ENCODE data around the gene SLC2A13. TPM values are rescaled to one million over a fixed set of nuclear protein-coding genes. Genes with fewer than 3 reads are reported as not detected.

Gene SLC2A13
- total and polyA plus RNA-seq, 8 donors = 0.93 to 87.5 (median 4.0) TPM

- TF ChIP-seq POLR2A (IDR thresholded peaks at IDR 0.05) (no peak), CTCF (IDR thresholded peaks at IDR 0.05) (no peak), POLR2AphosphoS5 (IDR thresholded peaks at IDR 0.05) (no peak), EP300 (IDR thresholded peaks at IDR 0.05) (no peak)
- DNase-seq = no peak
- Histone ChIP-seq H3K27me3 (no peaks in the 10 kb centered on the region), H3K9me3 (peaks cover 0 to 5% (median 1%) of the 10 kb centered on the region in 4 donors), H3K27ac (no peak overlapping the region), H3K4me1 (no peaks in the 10 kb centered on the region), H3K4me3 (no peak overlapping the region), H3K36me3 (no peaks in the 10 kb centered on the region)
- WGBS, 5 donors = 39 to 62% (median 53%) methylated on average over 2 of the region's 2 CpGs
- intact Hi-C loops (cut with DNase I; ENCODE audit: low total_unique reads) = no loop called here
These were observed 300.2 kb downstream of the SLC2A13 start for GRCh38 chr12:39805651-39806050.

GRCh38 chr12:39804898-39805297 is 301.0 kb downstream of the SLC2A13 start:
- Histone ChIP-seq H3K36me3 (no peaks in the 10 kb centered on the region), H3K4me3 (no peak overlapping the region), H3K27me3 (no peaks in the 10 kb centered on the region), H3K27ac (no peak overlapping the region), H3K9me3 (peaks cover 0 to 2% (median 0%) of the 10 kb centered on the region in 4 donors), H3K4me1 (no peaks in the 10 kb centered on the region)
- no peak for DNase-seq
- WGBS, 5 donors = 58 to 62% (median 59%) methylated on average over 4 of the region's 4 CpGs
- no peak for TF ChIP-seq CTCF (IDR thresholded peaks at IDR 0.05)
- no peak for TF ChIP-seq EP300 (IDR thresholded peaks at IDR 0.05)
- TF ChIP-seq POLR2AphosphoS5 (IDR thresholded peaks at IDR 0.05) = no peak
- no peak for TF ChIP-seq POLR2A (IDR thresholded peaks at IDR 0.05)
- intact Hi-C loops (cut with DNase I; ENCODE audit: low total_unique reads) = no loop called here

- TF ChIP-seq EP300 (IDR thresholded peaks at IDR 0.05) = no peak
- TF ChIP-seq POLR2AphosphoS5 (IDR thresholded peaks at IDR 0.05) = no peak
- TF ChIP-seq POLR2A (IDR thresholded peaks at IDR 0.05) = no peak
- TF ChIP-seq CTCF (IDR thresholded peaks at IDR 0.05) = no peak
- intact Hi-C loops (cut with DNase I; ENCODE audit: low total_unique reads) = no loop called here
- Histone ChIP-seq H3K4me3 (no peak overlapping the region), H3K4me1 (no peaks in the 10 kb centered on the region), H3K27me3 (no peaks in the 10 kb centered on the region), H3K9me3 (no peaks in the 10 kb centered on the region), H3K36me3 (no peaks in the 10 kb centered on the region), H3K27ac (no peak overlapping the region)
- 75 to 93% (median 88%) methylated on average over 1 of the region's 1 CpG for WGBS, 5 donors
- DNase-seq = no peak
These were observed 301.4 kb downstream of the SLC2A13 start for GRCh38 chr12:39804479-39804878.

- TF ChIP-seq POLR2A (IDR thresholded peaks at IDR 0.05) = no peak
- no peak for TF ChIP-seq POLR2AphosphoS5 (IDR thresholded peaks at IDR 0.05)
- no peak for TF ChIP-seq EP300 (IDR thresholded peaks at IDR 0.05)
- TF ChIP-seq CTCF (IDR thresholded peaks at IDR 0.05) = no peak
- Histone ChIP-seq H3K36me3 (no peaks in the 10 kb centered on the region), H3K4me3 (no peak overlapping the region), H3K9me3 (no peaks in the 10 kb centered on the region), H3K27ac (no peak overlapping the region), H3K27me3 (no peaks in the 10 kb centered on the region), H3K4me1 (no peaks in the 10 kb centered on the region)
- 67 to 85% (median 77%) methylated on average over 2 of the region's 2 CpGs for WGBS, 5 donors
- intact Hi-C loops (cut with DNase I; ENCODE audit: low total_unique reads) = no loop called here
- DNase-seq = no peak
These were observed 302.7 kb downstream of the SLC2A13 start for GRCh38 chr12:39803151-39803550.
